HUES48 (cell line): ENCODE measurements around the gene RAD51B.

Experiments
- H3K27ac ChIP-seq: one replicate; pipeline ENCODE4 v1.7.0; 2013; ENCODE audit warnings: low read depth, low read length, inconsistent platforms
- H3K27me3 ChIP-seq: 2 replicates; pipeline ENCODE4 v1.6.1; 2013; ENCODE audit warnings: mild to moderate bottlenecking, low read length; ENCODE audit not compliant: control insufficient read depth, insufficient read depth
- H3K36me3 ChIP-seq: 2 replicates; pipeline ENCODE4 v1.6.1; 2013; ENCODE audit warnings: low read length; ENCODE audit not compliant: control insufficient read depth, insufficient read depth
- H3K4me1 ChIP-seq: 2 replicates; pipeline ENCODE4 v1.6.1; 2013; ENCODE audit warnings: mild to moderate bottlenecking, low read length; ENCODE audit not compliant: control insufficient read depth, insufficient read depth
- H3K4me3 ChIP-seq: 2 replicates; pipeline ENCODE4 v1.5.1; 2013; ENCODE audit warnings: mild to moderate bottlenecking, low read depth, low read length
- H3K9ac ChIP-seq: 2 replicates; pipeline ENCODE4 v1.6.1; 2013; ENCODE audit warnings: mild to moderate bottlenecking, low read depth, low read length, moderate library complexity
- H3K9me3 ChIP-seq: 2 replicates; pipeline ENCODE4 v1.6.1; 2013; ENCODE audit warnings: low read length; ENCODE audit not compliant: control insufficient read depth, insufficient read depth

Gene RAD51B

GRCh38 chr14:68342216-68342763, 522.7 kb downstream of the RAD51B start:
- Histone ChIP-seq H3K4me3 (no peak overlapping the region), H3K9ac (no peak overlapping the region), H3K27ac (no peak overlapping the region)

DNA sequence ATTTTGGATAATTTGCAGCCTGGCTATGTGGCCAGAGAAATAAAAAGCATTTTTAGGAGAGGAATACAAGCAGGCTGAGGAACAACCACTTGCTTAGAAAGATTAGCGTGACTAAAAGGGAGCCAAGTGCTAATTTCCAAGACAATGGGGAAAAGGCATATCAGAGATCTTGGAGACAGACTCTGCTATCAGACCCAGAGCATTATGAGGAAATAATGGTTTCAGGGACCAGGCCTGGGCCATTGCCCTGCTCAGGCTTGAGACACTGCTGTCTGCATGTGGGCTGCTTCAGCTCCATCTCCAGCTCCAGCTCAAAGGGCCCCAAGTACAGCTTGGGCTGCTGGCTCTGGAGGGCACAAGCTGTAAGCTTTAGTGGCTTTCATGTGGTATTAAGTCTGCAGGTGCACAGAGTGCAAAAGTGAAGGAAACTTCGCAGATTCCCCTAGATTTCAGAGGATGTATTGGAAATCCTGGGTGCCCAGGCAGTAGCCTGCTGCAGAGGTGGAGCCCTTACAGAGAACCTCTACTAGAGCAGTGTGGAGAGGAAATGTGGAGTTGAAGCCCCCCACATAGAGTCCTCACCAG, 524.0 kb downstream of the RAD51B start:
- Histone ChIP-seq H3K4me1 (peaks cover 49% of the 10 kb centered on the region), H3K9me3 (no peaks in the 10 kb centered on the region), H3K36me3 (no peaks in the 10 kb centered on the region), H3K27ac (no peak overlapping the region), H3K9ac (no peak overlapping the region), H3K27me3 (no peaks in the 10 kb centered on the region), H3K4me3 (no peak overlapping the region)

More at GRCh38 chr14:68342216-68342763, 522.7 kb downstream of the RAD51B start:
- Histone ChIP-seq H3K9me3 (no peaks in the 10 kb centered on the region), H3K4me1 (peaks cover 49% of the 10 kb centered on the region), H3K36me3 (no peaks in the 10 kb centered on the region), H3K27me3 (no peaks in the 10 kb centered on the region)

DNA sequence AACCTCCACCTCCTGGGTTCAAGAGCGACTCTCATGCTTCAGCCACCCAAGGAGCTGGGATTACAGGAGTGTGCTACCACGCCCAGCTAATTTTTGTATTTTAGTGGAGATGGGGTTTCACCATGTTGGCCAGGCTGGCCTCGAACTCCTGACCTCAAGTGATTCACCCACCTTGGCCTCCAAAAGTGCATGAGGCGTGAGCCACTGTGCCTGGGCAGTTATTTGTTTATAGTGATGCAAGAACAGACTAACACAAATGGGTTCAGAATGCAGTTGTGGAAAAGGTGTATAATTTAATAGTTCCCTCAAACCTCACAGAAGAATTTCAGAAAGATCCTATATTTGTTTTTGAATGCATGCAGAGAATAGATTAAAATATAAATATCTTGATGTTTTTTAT, 526.2 kb downstream of the RAD51B start:
- Histone ChIP-seq H3K36me3 (no peaks in the 10 kb centered on the region), H3K4me3 (no peak overlapping the region), H3K27me3 (no peaks in the 10 kb centered on the region), H3K4me1 (peaks cover 35% of the 10 kb centered on the region), H3K27ac (no peak overlapping the region), H3K9ac (no peak overlapping the region), H3K9me3 (no peaks in the 10 kb centered on the region)

DNA sequence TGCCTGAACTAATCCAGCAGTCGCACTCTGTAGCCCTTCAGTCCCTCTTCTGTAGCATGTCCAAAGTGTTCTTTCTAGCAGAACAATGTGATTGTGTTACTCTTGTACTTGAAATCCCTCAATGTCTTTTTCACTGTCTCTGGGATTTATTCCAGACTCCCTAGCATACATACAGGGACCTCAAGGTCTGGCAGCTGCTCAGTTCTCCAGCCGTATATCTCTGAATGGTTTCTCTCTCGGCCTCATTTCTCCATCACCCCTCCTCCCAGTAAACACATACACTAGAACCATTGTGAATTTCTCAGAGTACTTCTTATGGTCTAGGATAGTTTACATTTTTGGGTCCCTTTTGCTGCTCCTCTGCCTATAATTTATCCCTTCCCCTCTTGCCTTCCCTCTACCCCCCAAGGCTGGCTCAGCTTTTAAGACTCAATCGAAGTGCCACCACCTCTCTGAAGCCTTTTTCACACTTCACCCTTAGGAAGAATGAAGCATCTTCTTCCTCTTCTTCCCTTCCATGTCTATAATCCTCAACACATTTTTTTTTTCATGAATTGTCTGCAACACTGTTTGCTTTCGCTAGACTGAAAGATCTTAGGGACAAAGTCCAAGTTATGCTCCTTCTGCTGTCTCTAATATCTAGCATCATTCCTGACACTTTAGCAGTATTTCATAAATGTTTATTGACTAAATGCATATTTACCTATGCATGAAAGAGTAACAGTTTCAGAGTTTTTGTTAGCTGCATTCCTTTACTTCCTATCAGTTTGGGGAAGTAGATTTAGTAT, 527.2 kb downstream of the RAD51B start:
- Histone ChIP-seq H3K9me3 (no peaks in the 10 kb centered on the region), H3K4me1 (peaks cover 25% of the 10 kb centered on the region), H3K4me3 (no peak overlapping the region), H3K9ac (no peak overlapping the region), H3K27me3 (no peaks in the 10 kb centered on the region), H3K36me3 (no peaks in the 10 kb centered on the region), H3K27ac (no peak overlapping the region)

DNA sequence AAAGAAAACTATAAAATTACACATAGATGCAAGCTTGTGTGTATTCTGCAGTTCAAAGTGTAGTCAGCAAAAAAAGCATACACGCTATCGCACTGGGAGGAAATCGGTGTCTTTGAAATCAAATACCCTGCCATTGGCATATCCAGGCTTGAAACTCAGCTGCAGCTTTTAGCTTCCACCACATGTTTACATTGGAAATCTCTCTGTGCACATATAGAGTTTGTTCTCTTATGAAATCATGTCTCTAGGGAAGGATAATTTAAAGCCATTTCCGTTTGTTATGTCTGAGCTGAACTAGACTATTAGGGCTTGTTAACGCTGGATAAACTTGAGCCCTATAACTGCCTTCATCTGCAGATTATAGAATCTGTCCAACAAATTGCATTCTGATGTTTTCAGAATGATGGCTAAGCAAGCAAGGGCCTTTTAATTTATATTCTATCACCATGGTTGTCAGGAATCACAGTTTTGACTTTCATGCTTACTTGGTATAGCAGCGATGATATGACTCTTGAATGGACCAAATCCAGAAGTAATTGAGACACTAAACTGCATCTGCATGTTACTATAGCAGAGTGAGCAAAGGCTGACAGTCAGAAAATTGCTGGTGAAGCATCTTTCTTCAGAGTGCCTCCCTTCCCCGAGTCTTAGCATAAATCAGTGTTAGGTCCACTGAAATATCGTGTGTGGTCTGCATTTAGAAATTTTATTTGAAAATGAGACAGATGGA, 530.5 kb downstream of the RAD51B start:
- H3K4me1 ChIP-seq = peaks cover 6% of the 10 kb centered on the region; the same call in 1 of the 2 replicates

GRCh38 chr14:68355415-68355814, 535.8 kb downstream of the RAD51B start:
- Histone ChIP-seq H3K36me3 (no peaks in the 10 kb centered on the region), H3K4me3 (no peak overlapping the region), H3K27ac (no peak overlapping the region), H3K9me3 (no peaks in the 10 kb centered on the region), H3K27me3 (no peaks in the 10 kb centered on the region), H3K4me1 (peaks cover 6% of the 10 kb centered on the region; the same call in 1 of the 2 replicates), H3K9ac (no peak overlapping the region)

More for the DNA sequence above, 530.5 kb downstream of the RAD51B start:
- Histone ChIP-seq H3K4me3 (no peak overlapping the region), H3K27me3 (no peaks in the 10 kb centered on the region), H3K27ac (no peak overlapping the region), H3K9ac (no peak overlapping the region), H3K36me3 (no peaks in the 10 kb centered on the region), H3K9me3 (no peaks in the 10 kb centered on the region)

GRCh38 chr14:68357777-68358176, 538.2 kb downstream of the RAD51B start:
- no peaks in the 10 kb centered on the region for H3K9me3 ChIP-seq
- H3K4me3 ChIP-seq = no peak overlapping the region
- no peak overlapping the region for H3K9ac ChIP-seq
- H3K27me3 ChIP-seq = no peaks in the 10 kb centered on the region
- H3K27ac ChIP-seq = no peak overlapping the region
- H3K4me1 ChIP-seq = peaks cover 6% of the 10 kb centered on the region; the same call in 1 of the 2 replicates
- H3K36me3 ChIP-seq = no peaks in the 10 kb centered on the region

GRCh38 chr14:68358500-68358899, 538.9 kb downstream of the RAD51B start:
- Histone ChIP-seq H3K36me3 (no peaks in the 10 kb centered on the region), H3K4me1 (peaks cover 12% of the 10 kb centered on the region), H3K9me3 (no peaks in the 10 kb centered on the region), H3K4me3 (no peak overlapping the region), H3K27ac (no peak overlapping the region), H3K27me3 (no peaks in the 10 kb centered on the region), H3K9ac (no peak overlapping the region)

GRCh38 chr14:68359022-68359836, 539.6 kb downstream of the RAD51B start:
- H3K27me3 ChIP-seq = no peaks in the 10 kb centered on the region
- H3K27ac ChIP-seq = no peak overlapping the region
- H3K36me3 ChIP-seq = no peaks in the 10 kb centered on the region
- no peak overlapping the region for H3K9ac ChIP-seq
- no peak overlapping the region for H3K4me3 ChIP-seq
- peaks cover 12% of the 10 kb centered on the region for H3K4me1 ChIP-seq
- no peaks in the 10 kb centered on the region for H3K9me3 ChIP-seq

DNA sequence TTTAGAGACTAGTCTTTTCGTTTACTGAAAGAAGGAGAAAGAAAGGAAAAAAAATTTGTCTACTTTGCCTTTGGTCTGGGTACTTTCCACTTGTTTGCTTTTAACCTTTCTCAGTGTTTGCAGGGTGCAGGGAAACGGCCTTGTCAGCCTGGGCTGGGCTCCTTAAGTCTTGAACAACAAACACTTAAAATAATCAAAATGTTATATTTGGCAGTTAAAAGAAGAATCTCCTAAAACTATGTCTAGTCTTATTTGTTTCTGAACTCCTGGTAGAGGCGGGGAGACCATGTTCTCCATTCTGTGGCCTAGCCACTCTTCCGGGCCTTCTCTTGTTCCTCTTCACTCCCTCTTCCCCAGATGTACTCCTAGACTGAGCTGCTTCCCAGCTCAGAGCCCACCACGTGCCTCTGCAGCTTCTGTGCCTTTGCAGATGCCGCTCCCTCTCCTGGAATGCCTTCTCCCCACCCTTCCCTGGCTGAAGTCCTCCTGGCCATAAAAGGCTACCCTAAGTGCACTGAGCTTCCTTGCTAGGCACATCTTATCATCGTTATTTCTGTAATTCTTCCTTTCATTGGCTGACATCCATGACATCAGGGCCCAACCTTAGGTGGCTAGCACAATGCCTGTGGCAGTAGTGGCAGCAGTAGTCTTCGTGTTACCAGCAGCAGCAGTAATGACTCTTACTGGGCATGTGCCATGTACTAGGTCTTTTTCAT, 540.4 kb downstream of the RAD51B start:
- Histone ChIP-seq H3K9ac (no peak overlapping the region), H3K4me1 (peaks cover 19% of the 10 kb centered on the region), H3K9me3 (no peaks in the 10 kb centered on the region), H3K4me3 (no peak overlapping the region), H3K27me3 (peaks cover under 1% of the 10 kb centered on the region; the same call in 1 of the 2 replicates), H3K27ac (no peak overlapping the region), H3K36me3 (no peaks in the 10 kb centered on the region)
